Neuron (in vitro differentiated cells): Measurements from ENCODE around the gene GRB7.
"Not testable (repeated sequence)": the region's sequence is repeated elsewhere in the genome, so short reads cannot be mapped to it uniquely, and the experiment has no call there.

Experiments
- H2AFZ ChIP-seq: one replicate; pipeline ENCODE4 v1.6.1; 2013; ENCODE audit warnings: low read depth, mild to moderate bottlenecking, inconsistent platforms, low read length, moderate library complexity
- H3K27me3 ChIP-seq: one replicate; pipeline ENCODE4 v1.6.1; 2013; ENCODE audit warnings: low read length; ENCODE audit not compliant: insufficient read depth
- H3K36me3 ChIP-seq: one replicate; pipeline ENCODE4 v1.6.1; 2013; ENCODE audit warnings: low read length; ENCODE audit not compliant: insufficient read depth
- H3K4me1 ChIP-seq: one replicate; pipeline ENCODE4 v1.6.1; 2013; ENCODE audit warnings: low read length; ENCODE audit not compliant: insufficient read depth
- H3K4me3 ChIP-seq: 2 replicates; pipeline ENCODE4 v1.5.1; 2013; ENCODE audit warnings: mild to moderate bottlenecking, low read length, moderate library complexity
- H3K9me3 ChIP-seq: one replicate; pipeline ENCODE4 v1.6.1; 2013; ENCODE audit warnings: low read length

The GRB7 gene

DNA sequence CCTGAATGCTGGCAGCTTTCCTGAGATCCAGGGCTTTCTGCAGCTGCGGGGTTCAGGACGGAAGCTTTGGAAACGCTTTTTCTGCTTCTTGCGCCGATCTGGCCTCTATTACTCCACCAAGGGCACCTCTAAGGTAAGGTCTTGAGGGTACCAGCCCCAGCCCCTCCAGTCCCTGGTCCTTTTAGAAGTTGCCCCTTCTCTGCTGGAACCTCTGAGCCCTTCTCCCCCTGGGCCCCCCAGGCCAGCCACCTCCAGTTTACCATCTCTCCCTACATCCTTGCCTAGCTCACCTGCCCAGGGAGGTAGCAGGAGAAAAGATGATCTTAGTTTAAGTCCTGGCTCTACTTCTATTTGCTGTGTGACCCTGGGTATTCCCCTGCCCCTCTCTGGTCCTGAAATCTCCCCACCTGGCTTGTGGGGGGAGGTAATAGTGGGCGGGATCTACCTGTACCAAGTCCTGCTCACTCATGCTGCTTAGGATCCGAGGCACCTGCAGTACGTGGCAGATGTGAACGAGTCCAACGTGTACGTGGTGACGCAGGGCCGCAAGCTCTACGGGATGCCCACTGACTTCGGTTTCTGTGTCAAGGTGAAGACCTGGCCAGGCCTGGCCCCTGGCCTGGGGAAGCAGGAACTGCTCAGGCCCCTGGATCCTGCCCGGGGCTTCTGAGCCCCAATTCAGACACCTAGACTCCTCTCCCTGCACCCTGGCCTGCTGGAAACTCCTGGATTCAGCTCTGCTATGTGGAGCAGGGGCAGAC is 6.5 kb downstream of the GRB7 start:
- no peak overlapping the region for H3K4me3 ChIP-seq
- peaks cover 9% of the 10 kb centered on the region for H3K4me1 ChIP-seq
- no peak overlapping the region for H2AFZ ChIP-seq
- H3K9me3 ChIP-seq: no peaks in the 10 kb centered on the region
- H3K36me3 ChIP-seq: no peaks in the 10 kb centered on the region
- peaks cover 63% of the 10 kb centered on the region for H3K27me3 ChIP-seq

- H3K36me3 ChIP-seq: no peaks in the 10 kb centered on the region
- peaks cover 5% of the 10 kb centered on the region for H3K4me1 ChIP-seq
- peaks cover 57% of the 10 kb centered on the region for H3K27me3 ChIP-seq
- H3K4me3 ChIP-seq: no peak overlapping the region
- H3K9me3 ChIP-seq: no peaks in the 10 kb centered on the region
- H2AFZ ChIP-seq: no peak overlapping the region
These were observed 7.1 kb downstream of the GRB7 start for GRCh38 chr17:39744836-39745215.

DNA sequence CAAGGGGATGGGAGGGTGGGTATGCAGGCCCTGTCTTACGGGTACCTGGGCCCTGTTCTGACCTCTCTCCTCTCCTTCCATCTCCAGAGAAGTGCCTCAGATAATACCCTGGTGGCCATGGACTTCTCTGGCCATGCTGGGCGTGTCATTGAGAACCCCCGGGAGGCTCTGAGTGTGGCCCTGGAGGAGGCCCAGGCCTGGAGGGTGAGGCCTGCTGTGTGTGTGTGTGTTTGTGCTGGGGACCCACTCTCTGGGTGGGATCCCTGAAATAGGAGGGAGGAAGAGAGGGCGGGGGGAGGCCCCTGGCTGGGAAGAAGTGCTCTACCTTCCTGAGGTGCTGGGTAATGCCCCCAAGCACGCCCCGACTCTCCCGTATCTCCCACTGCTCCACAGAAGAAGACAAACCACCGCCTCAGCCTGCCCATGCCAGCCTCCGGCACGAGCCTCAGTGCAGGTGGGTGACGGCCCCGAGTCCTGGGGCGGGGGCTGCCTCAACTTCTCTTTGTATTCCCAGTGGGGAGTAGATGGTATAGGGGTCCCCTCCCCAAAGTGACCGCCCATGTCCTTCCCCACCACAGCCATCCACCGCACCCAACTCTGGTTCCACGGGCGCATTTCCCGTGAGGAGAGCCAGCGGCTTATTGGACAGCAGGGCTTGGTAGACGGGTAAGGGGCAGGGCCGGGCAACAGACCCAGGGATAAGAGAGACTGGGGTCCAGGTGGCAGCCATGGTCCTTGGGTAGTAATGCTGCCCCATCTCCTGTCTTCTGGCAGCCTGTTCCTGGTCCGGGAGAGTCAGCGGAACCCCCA is 7.8 kb downstream of the GRB7 start:
- no peaks in the 10 kb centered on the region for H3K9me3 ChIP-seq
- peaks cover 54% of the 10 kb centered on the region for H3K27me3 ChIP-seq
- H3K36me3 ChIP-seq: no peaks in the 10 kb centered on the region
- H3K4me3 ChIP-seq: no peak overlapping the region
- H3K4me1 ChIP-seq: no peaks in the 10 kb centered on the region
- H2AFZ ChIP-seq: no peak overlapping the region

DNA sequence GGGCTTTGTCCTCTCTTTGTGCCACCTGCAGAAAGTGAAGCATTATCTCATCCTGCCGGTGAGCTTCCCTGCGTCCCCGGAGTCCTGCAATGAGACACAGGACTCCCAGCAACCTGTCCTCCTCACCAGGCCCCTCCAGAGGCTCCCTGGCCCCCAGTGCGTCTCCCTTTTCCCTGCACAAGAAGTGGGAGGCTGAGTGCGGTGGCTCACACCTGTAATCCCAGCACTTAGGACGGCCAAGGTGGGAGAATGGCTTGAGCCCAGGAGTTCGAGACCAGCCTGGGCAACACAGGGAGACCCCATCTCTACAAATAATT is 8.4 kb downstream of the GRB7 start:
- H3K27me3 ChIP-seq: peaks cover 53% of the 10 kb centered on the region

DNA sequence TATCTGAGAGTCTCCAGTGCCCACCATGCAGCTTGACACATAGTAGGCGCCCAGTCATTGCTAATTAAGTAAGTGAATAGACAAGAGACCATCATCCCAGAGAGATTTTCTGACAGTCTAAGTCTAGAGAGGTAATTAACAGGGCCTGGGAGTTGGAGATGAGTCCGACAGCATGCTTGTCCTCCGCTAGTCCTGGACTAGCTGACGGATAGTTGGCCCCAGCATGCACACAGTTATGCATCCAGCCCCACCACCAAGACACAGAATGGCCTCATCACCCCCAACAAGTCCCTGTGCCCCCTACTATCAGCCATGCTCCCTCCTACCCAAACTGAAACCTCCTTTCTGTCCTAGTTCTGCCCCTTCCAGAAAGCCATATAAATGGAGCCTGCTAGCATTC is 10.0 kb downstream of the GRB7 start:
- no peak overlapping the region for H3K4me3 ChIP-seq
- H3K36me3 ChIP-seq: no peaks in the 10 kb centered on the region
- no peaks in the 10 kb centered on the region for H3K9me3 ChIP-seq
- no peaks in the 10 kb centered on the region for H3K4me1 ChIP-seq
- no peak overlapping the region for H2AFZ ChIP-seq
- peaks cover 45% of the 10 kb centered on the region for H3K27me3 ChIP-seq

More for the DNA sequence above, 8.4 kb downstream of the GRB7 start:
- Histone ChIP-seq H3K9me3 (no peaks in the 10 kb centered on the region), H3K36me3 (no peaks in the 10 kb centered on the region), H3K4me3 (no peak overlapping the region), H2AFZ (no peak overlapping the region), H3K4me1 (no peaks in the 10 kb centered on the region)

DNA sequence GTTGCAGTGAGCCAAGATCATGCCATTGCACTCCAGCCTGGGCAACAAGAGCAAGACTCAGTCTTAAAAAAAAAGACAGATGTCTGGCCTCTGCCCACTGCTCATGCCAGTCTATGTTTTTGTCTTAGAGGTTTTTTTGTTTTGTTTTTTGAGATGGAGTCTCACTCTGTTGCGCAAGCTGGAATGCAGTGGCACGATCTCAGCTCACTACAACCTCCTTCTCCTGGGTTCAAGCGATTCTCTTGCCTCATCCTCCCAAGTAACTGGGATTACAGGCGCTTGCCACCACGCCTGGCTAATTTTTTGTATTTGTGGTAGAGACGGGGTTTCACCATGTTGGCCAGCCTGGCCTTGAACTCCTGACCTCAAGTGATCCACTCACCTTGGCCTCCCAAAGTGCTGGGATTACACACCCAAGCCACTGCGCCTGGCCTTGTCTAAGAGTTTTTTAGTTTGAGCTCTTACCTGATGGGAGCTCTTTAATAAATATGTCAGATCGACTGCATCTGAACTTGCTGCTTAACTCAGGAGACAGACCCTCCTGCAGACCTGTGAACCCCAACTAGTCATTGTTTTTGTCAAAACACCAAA is 10.8 kb downstream of the GRB7 start:
- H3K4me3 ChIP-seq, H3K4me1 ChIP-seq, H3K9me3 ChIP-seq, H2AFZ ChIP-seq, H3K36me3 ChIP-seq: not testable (repeated sequence)
- peaks cover 37% of the 10 kb centered on the region for H3K27me3 ChIP-seq

DNA sequence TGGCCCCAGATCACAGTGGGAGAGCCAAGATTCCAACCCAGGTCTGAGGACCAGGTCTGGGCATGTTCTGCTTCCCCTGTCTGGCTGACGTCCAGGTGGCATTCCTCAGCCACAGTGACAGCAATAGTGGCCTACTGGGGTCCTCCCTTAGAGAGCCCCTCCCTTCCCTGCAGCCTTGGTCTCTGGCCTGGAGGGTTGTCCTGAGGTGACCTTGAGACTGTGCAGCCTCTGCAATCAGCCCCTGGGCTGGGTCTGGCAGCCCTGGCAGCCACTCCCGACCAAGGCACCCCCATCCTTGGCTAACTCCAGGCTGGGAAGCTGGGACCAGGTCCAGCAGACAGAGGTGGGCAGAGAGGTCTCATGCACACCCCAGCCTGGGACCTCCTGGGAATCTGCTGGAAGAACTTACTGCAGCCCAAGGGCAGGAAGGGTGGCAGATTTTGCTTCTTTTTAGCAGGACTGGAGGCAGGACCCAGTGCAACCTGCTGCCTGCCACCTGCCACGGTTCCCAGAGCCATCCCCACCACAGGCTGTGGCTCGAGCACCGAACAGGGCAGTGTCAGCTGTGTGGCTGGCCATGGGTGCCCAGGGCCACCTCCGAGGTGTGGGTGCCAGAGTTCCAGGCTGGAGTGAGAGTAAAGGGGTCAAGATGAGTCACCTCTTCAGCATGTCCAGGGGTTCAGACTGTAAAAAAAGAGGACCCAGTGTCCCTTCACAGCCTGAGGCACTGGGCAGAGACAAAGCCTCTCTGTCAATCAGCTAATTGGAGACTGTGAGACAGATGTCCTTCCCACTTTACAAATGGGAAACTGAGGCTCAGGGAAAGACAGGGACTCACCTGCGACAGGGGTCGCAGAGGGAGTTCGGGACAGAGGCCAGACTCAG is 12.6 kb downstream of the GRB7 start:
- H3K4me3 ChIP-seq: no peak overlapping the region
- no peak overlapping the region for H2AFZ ChIP-seq
- H3K36me3 ChIP-seq: no peaks in the 10 kb centered on the region
- no peaks in the 10 kb centered on the region for H3K9me3 ChIP-seq
- H3K27me3 ChIP-seq: peaks cover 26% of the 10 kb centered on the region
- peaks cover 2% of the 10 kb centered on the region for H3K4me1 ChIP-seq

- H3K4me1 ChIP-seq: peaks cover 2% of the 10 kb centered on the region
- H3K27me3 ChIP-seq: peaks cover 30% of the 10 kb centered on the region
- no peak overlapping the region for H2AFZ ChIP-seq
- H3K9me3 ChIP-seq: no peaks in the 10 kb centered on the region
- no peak overlapping the region for H3K4me3 ChIP-seq
- H3K36me3 ChIP-seq: no peaks in the 10 kb centered on the region
These were observed 13.3 kb downstream of the GRB7 start for GRCh38 chr17:39751016-39751543.

- Histone ChIP-seq H3K4me1 (peaks cover 2% of the 10 kb centered on the region), H2AFZ (no peak overlapping the region), H3K4me3 (no peak overlapping the region), H3K9me3 (no peaks in the 10 kb centered on the region), H3K27me3 (peaks cover 36% of the 10 kb centered on the region), H3K36me3 (no peaks in the 10 kb centered on the region)
These were observed 13.9 kb downstream of the GRB7 start for GRCh38 chr17:39751637-39752036.

DNA sequence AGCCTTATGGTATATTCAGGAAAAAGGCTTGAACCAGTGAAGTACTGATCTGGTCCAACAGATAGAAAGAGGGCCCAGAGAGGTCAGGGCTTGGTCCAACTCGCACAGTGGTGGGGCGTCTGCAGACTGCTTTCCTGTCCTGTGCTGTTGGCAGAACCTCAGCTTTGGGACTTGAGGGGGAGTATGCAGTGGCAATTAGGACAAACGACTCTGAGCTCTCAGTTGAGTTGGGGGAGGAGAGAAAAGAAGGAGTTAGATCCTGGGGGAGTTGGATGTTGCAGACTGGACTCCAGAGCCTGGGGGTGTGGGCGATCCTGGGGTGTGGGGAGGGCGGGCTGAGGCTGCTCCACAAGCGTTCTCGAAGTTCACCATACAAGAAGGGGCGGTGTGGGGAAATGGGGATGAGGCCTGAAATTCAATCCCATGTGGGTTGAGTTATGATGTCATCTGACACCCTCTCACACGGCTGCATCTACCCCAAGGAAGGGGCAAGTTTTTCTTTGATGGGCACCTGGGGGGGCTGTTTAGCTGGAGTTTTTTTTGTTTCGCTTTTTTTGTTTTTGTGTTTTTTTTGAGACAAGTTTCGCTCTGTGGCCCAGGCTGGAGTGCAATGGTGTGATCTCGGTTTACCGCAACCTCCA is 14.6 kb downstream of the GRB7 start:
- Histone ChIP-seq H2AFZ (no peak overlapping the region), H3K4me3 (no peak overlapping the region), H3K9me3 (no peaks in the 10 kb centered on the region), H3K36me3 (no peaks in the 10 kb centered on the region), H3K4me1 (peaks cover 2% of the 10 kb centered on the region), H3K27me3 (peaks cover 43% of the 10 kb centered on the region)

- peak overlapping the region; percentile 99 for H2AFZ ChIP-seq
- peaks cover 56% of the 10 kb centered on the region for H3K27me3 ChIP-seq
- no peaks in the 10 kb centered on the region for H3K9me3 ChIP-seq
- peaks cover 2% of the 10 kb centered on the region for H3K4me1 ChIP-seq
- H3K36me3 ChIP-seq: no peaks in the 10 kb centered on the region
- peak overlapping the region; percentile 61 for H3K4me3 ChIP-seq
These were observed 15.9 kb downstream of the GRB7 start for GRCh38 chr17:39753514-39754160.
